ENCODE data around the gene NLE1.
"Not testable (repeated sequence)": the region's sequence is repeated elsewhere in the genome, so short reads cannot be mapped to it uniquely, and the experiment has no call there.

NLE1 gene

DNA sequence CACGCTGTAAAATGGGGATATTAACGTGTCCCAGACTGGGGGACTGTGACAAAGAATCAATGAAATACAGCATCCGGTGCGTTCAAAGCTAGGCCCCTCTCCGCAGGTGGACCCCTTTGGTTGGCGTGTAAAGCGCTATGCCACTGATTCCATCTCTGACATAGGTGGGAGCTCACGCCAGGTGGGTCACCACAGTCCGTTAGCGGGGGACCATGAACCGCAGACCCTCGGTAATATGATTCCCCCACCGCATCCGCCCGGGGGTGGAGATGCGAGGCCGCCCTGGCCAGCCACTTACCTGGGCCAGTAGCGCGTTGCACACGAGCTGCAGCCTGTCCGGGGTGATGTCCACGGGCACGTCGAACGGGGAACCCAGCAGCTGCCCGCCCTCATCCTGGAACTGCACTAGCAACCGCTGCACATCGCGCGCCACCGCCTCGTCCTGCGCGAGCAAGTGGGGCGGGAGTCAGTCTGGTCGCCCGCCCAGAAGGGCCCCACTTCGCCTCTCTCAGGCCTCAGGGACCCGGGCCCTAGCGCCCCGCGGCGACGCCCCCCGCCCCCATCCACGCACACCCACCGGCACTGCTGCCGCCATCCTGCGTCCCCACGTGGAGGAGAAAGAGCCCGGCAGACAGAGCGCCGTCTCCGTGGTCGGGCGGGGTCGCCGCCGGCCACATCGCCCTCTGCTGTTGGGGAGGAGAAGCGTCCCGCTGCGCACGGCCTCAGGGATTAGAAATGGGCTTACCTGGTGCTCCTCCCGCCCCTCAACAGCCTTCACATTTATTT, at the start of gene NLE1:
NLE1 (minus strand) TSS at position 623 of the 786 bp plus-strand sequence; CDS start at position 595, 28 bp downstream.
- DNase-seq = peak; percentile 78

DNA sequence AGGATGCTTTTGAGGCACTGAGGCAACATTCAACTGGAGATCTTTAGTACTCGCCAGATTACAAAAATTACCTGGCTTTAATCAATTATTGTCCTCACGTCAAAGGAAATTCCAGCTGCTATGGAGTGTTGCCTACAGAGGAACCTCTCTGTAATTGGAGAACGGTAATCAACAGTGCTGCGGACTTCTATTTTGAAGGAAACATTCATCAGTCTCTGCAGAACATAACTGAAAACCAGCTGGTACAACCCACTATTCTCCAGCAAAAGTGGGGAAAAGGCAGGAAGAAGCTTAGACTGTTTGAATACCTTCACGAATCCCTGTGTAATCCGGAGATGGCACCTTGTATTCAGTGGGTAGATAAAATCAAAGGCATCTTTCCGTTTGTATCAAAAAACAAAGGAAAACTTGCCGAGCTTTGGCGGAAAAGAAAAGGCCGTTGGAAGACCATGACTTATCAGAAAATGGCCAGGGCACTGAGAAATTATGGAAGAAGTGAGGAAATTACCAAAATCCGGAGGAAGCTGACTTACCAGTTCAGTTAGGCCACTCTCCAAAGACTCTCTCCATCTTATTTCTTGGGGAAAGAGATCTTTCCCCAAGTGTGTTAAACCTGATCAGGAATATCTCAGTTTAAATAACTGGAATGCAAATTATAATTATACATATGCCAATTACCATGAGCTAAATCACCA, 49.0 kb upstream of the NLE1 start:
- DNase-seq = no peak

GRCh38 chr17:35189291-35189690, 47.2 kb upstream of the NLE1 start:
- DNase-seq = no peak

GRCh38 chr17:35188111-35188510, 46.0 kb upstream of the NLE1 start:
- no peak for DNase-seq

GRCh38 chr17:35187481-35187880, 45.4 kb upstream of the NLE1 start:
- DNase-seq = no peak

- DNase-seq = no peak
Measured at GRCh38 chr17:35185849-35186248, 43.7 kb upstream of the NLE1 start.

GRCh38 chr17:35184274-35184673, 42.2 kb upstream of the NLE1 start:
- no peak for DNase-seq

DNA sequence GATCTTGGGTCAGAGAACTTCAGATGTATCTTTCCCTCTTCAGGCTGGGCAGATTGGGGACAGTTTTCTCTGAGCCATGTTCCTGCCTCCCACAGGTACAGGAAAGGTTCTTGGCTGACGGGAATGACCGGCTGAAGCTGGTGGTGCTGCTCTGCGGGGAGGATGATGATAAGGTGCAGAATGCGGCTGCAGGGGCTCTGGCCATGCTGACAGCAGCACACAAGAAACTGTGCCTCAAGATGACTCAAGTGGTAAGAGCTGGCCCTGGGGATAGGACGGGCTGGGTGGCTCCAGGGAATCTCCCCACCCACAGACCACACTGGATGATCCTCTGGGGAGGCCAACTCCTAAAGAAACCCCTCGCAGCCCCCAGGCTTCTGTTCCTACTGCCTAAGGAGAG, 41.2 kb upstream of the NLE1 start:
- no peak for DNase-seq

DNA sequence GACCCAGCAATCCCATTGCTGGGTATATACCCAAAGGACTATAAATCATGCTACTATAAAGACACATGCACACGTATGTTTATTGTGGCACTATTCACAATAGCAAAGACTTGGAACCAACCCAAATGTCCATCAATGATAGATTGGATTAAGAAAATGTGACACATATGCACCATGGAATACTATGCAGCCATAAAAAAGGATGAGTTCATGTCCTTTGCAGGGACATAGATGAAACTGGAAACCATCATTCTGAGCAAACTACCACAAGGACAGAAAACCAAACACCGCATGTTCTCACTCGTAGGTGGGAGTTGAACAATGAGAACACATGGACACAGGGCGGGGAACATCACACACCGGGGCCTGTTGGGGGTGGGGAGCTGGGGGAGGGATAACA, 37.3 kb upstream of the NLE1 start:
- not testable (repeated sequence) for DNase-seq

DNA sequence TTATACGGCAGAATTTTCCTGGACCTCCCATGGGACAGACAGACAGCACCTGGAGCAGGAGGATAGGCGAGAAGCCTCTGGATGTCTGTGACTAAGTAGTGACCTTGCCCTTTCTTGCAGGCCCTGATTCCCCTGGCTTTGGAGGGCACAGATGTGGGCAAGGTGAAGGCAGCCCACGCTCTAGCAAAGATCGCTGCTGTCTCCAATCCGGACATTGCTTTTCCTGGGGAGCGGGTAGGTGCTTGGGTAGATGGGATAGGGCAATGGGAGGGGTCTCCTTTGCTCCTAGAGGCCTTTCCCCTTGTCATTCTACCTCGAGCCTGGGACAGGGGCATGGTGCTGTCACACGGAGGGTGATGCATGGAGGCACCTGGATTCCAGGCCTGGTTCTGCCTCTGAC, 34.8 kb upstream of the NLE1 start:
- DNase-seq = no peak

DNA sequence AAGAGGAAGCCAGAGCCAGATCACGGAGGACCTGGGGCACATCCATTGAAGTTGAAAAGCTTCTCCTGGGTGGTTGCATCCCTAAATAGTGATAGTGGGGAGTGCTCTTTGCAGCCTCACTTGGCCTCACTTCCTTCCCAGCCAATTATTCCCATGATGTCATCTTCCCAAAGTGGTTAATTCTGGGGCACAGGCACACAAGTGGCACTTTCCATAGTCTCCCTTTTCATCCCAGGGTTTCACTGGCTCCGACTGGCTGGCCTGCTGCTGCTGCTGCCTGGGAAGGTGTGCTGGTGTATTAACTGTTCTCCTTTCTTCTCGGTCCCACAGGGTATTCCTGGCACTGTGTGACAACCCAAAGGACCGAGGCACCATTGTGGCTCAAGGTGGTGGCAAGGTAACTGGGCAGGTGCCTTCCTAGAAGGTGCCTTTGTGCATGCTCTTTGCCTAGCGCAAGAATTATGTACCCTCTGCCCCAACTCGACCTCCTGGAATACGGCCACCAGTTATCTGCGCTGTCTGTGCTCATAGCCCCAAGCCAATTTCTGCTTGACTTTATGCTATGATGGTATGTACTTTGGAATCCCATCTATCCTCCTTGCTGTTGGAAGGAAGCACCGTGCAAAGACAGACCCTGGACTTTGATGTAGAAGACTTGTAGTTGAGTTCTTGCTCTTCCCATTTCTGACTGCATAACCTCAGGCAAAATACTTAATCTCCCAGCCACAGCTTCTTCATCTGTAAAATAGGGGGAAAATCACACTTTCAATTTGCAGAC, 33.7 kb upstream of the NLE1 start:
- no peak for DNase-seq

DNA sequence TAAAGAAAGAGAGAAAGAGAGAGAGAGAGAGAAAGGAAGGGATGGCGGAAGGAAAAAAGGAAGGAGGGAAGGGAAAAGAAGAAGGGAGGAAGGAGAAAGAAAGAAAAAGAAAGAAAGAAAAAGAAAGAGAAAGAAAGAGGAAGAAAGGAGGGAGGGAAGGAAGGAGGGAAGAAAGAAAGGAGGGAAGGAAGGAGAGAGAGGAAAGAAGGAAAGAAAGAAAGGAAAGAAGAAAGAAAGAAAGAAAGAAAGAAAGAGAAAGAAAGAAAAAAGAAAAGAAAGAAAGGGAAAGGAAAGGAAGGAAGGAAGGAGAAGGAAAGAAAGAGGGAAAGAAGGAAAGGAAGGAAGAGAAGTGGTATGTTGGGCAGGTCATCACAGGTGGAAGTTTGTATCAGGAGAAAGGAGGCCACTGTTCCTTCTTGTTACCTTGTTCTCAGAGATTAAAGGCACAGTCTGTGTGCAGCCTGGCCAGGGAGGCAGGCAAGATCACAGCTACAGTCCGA, 32.8 kb upstream of the NLE1 start:
- no peak for DNase-seq

DNA sequence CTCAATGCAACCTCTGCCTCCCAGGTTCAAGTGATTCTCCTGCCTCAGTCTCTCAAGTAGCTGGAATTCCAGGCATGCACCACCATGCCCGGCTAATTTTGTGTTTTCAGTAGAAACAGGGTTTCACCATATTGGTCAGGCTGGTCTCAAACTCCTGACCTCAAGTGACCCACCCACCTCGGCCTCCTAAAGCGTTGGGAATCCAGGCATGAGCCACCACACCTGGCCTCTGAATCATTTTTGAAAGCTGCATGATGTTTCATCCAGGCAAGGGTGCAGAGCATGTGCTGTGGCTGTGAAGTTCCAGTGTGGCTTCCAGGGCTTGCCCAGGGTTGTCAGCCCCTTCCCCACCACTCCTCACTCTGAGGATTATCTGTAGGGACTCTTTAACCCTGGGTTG, 30.2 kb upstream of the NLE1 start:
- DNase-seq = not testable (repeated sequence)

GRCh38 chr17:35171834-35172233, 29.7 kb upstream of the NLE1 start:
- no peak for DNase-seq

GRCh38 chr17:35170968-35171771, 29.1 kb upstream of the NLE1 start:
- DNase-seq = no peak

- no peak for DNase-seq
Measured at GRCh38 chr17:35169835-35170363, 27.8 kb upstream of the NLE1 start.

DNA sequence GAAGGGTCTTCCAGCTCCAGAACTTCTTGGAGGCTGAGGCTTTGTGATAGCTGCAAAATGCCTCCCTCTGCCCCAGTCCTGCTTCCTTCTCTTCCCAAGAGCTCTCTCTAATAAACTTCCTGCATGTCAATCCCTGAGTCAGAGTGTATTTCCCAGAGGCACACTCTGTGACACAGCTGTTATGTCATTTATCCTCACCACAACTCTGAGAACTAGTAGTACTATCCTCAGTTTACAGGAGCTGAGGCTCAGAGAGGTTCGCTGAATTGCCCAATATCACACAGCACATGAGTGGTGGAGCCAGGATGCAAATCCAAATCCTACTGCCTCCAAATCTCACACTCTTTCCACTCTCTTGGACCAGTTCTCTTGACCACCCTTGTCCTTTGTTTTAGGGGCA, 25.6 kb upstream of the NLE1 start:
- no peak for DNase-seq

DNA sequence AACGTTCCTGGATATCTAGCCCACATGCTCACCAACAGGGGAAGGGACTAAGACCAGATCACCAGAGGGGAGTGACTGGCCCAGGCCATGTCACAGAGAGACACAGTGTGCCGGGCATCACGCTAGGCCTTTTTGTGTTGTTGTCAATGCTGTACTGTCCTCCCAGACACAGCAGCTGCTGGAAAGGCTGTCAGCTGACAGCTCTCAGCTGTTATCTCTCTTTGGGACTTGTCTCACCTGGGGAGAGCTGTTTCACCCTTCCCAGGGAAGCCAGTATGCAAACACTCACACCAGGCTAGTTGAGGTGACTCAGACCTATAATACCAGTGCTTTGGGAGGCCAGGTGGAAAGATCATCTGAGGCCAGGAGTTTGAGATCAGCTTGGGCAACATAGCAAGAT, 24.9 kb upstream of the NLE1 start:
- DNase-seq = no peak

DNA sequence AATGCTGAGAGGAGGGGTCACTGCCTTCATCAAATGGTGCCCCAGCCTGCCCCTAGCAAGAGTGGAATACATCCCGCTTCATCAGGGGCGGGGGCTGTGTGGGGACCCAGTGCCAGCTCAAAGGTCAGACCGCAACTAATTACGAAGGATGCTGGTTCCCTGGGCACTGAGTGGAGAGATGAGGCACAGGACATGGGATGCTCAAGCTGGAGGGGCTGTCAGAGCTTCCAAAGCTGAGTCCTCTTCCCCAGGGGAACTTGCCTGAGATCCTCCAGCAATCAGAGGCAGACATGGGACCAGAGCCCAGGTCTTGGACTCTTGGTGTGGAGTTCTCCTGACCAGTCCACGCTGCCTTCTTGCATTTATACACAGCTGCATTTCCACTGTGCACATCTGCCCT, 24.4 kb upstream of the NLE1 start:
- no peak for DNase-seq

DNA sequence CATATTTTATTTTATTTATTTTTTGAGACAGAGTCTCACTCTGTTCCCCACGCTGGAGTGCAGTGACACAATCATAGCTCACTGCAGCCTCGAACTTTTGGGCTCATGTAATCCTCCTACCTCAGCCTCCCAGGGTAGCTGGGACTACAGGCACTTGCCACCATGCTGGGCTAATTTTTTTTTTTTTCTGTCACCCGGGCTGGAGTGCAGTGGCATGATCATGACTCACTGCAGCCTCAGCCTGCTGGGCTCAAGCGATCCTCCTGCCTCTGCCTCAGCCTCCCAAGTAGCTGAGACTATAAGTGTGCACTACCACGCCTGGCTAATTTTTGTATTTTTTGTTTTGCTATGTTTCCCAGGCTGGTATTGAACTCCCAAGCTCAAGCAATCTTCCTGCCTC, 22.6 kb upstream of the NLE1 start:
- no peak for DNase-seq

GRCh38 chr17:35163886-35164285, 21.8 kb upstream of the NLE1 start:
- no peak for DNase-seq

DNA sequence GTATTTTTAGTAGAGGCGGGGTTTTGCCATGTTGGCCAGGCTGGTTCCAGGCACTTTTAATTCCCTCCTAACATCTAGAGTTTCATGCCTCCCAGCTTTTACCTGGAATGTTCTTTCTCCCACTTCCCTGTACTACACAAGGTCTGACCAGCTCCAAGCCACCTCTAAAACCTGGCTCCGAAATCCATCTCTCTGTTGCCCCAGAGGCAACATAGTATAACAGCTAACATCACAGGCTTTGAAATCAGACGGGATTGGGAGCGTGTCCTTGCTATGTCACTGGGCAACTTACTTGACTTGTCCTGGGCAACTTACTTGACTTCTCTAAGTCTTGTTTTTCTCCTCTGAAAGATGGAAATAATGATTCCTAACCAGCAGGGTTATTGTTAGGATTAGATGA, 20.7 kb upstream of the NLE1 start:
- no peak for DNase-seq

Measured in midbrain (tissue), 1 donor.